Esophagus mucosa (tissue), 1 donor: ENCODE measurements around the gene LEMD1. TPM values are rescaled to one million over a fixed set of nuclear protein-coding genes. Genes with fewer than 3 reads are reported as not detected.
A peak's percentile ranks its signal among the peaks of the same experiment; 100 is the strongest.
"Not testable (repeated sequence)": the region's sequence is repeated elsewhere in the genome, so short reads cannot be mapped to it uniquely, and the experiment has no call there.

Experiments used
- ATAC-seq: fragments of 200-7000 bp; cut with Tn5 transposase; one replicate; pipeline ENCODE4 v1.9.1; 2020
- total RNA-seq: library from RNA; stranded (reverse); gene quantifications from one replicate; pipeline ENCODE4 v1.2.4, GENCODE V29; 2023
- donor health status: DM: yes; HTN: yes; CAD: no.

LEMD1 gene
- total RNA-seq, 1 donor from 2014 or later: 6.1 TPM

DNA sequence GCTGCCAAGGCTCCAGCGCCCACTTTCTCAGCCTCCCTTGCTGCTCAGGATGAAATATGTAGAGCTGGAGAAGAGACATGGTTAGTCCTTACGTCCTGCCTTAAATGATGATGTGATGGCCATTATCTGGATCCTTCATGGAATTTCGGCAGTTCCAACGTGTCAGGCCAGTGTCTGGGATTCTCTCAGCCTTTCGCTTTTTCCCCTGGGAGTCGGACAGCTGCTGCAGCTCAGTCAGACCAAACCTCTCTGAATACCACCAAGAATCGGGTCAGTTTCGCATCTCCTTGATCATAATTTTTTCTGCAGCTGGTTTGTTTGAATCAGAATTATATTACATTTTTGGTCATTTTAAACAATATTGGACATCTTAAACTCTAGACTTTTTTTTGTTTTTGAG is 42.8 kb downstream of the LEMD1 start:
- ATAC-seq: no peak

- ATAC-seq: no peak
Observed at GRCh38 chr1:205377355-205377754, 44.5 kb downstream of the LEMD1 start.

DNA sequence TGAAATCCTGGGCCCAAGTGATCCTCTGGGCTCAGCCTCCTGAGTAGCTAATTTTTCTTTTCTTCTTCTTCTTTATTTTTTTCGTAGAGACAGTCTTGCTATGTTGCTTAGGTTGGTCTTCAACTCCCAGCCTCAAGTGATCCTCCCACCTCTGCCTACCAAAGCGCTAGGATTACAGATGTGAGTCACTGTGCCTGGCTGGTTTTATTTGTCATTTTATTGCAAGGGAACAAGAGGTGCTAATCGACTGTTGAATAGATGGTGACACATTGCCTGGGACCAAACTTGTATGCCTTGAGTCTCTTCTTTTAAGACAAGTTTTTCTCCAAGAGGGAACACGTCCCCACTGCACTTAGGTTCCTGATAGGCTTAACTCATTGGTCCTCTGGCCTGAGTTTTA is 45.1 kb downstream of the LEMD1 start:
- ATAC-seq: peak; percentile 78

GRCh38 chr1:205375835-205376545 is 45.9 kb downstream of the LEMD1 start:
- peak; percentile 54 for ATAC-seq

GRCh38 chr1:205374210-205375078 is 47.4 kb downstream of the LEMD1 start:
- peak; percentile 76 for ATAC-seq

- ATAC-seq: no peak
Observed at GRCh38 chr1:205373798-205374175, 48.1 kb downstream of the LEMD1 start.

- ATAC-seq: no peak
Observed at GRCh38 chr1:205373022-205373797, 48.6 kb downstream of the LEMD1 start.

- ATAC-seq: no peak
Observed at GRCh38 chr1:205371871-205372660, 49.8 kb downstream of the LEMD1 start.

- ATAC-seq: no peak
Observed at GRCh38 chr1:205370780-205371179, 51.1 kb downstream of the LEMD1 start.

GRCh38 chr1:205369701-205370123 is 52.1 kb downstream of the LEMD1 start:
- ATAC-seq: no peak

DNA sequence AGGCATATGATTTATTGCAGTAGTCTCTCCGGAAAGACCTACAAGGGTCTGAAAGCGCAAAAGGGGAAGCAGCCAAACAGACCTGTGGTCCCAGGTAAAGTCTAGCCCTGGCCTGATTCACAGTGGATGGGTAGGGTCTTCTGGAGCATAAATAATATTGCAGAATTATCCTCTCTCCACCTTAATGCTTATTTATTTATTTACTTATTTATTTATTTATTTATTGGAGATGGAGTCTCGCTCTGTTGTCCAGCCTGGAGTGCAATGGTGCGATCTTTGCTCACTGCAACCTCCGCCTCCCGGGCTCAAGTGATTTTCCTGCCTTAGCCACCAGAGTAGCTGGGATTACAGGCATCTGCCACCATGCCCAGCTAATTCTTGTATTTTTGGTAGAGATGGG is 53.4 kb downstream of the LEMD1 start:
- no peak for ATAC-seq

- no peak for ATAC-seq
Observed at GRCh38 chr1:205365945-205366463, 55.9 kb downstream of the LEMD1 start.

- not testable (repeated sequence) for ATAC-seq
Observed at GRCh38 chr1:205365086-205365485, 56.8 kb downstream of the LEMD1 start.

- no peak for ATAC-seq
Observed at GRCh38 chr1:205360891-205361290, 61.0 kb downstream of the LEMD1 start.

GRCh38 chr1:205359771-205360565 is 61.9 kb downstream of the LEMD1 start:
- ATAC-seq: no peak

- ATAC-seq: no peak
Observed at GRCh38 chr1:205358579-205358978, 63.3 kb downstream of the LEMD1 start.

DNA sequence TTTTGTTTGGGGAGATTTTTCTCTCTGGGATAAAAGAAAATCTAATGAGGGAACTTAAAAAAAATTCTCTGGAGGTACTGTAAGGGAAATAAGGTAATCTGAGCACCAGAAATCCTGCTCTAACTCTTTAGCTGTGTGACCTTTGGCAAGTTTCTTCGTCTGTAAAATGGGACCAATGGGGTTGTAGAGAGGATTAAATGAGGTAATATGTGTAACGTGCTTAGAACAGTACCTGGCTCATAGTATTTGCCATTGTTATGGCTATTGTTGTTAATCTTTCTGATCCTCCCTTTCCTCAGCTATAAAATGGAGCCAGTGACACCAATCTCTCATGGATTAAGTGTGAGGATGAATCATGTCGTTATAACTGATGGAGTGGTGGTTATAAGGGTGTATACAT is 64.3 kb downstream of the LEMD1 start:
- ATAC-seq: peak; percentile 74

GRCh38 chr1:205356440-205357139 is 65.3 kb downstream of the LEMD1 start, which contains the start of gene KLHDC8A:
TSS of gene KLHDC8A (minus strand) at chr1:205356922. CDS start at chr1:205343604, 13,318 bp downstream.
- ATAC-seq: no peak

- peak; percentile 74 for ATAC-seq
Observed at GRCh38 chr1:205355075-205355453, 66.8 kb downstream of the LEMD1 start.
